ENCODE results near the gene RBPMS2. TPM values are rescaled to one million over a fixed set of nuclear protein-coding genes. Genes with fewer than 3 reads are reported as not detected.
A peak's percentile ranks its signal among the peaks of the same experiment; 100 is the strongest.

Gene RBPMS2
- total RNA-seq, 1 donor from 2014 or later = 0.58 TPM

DNA sequence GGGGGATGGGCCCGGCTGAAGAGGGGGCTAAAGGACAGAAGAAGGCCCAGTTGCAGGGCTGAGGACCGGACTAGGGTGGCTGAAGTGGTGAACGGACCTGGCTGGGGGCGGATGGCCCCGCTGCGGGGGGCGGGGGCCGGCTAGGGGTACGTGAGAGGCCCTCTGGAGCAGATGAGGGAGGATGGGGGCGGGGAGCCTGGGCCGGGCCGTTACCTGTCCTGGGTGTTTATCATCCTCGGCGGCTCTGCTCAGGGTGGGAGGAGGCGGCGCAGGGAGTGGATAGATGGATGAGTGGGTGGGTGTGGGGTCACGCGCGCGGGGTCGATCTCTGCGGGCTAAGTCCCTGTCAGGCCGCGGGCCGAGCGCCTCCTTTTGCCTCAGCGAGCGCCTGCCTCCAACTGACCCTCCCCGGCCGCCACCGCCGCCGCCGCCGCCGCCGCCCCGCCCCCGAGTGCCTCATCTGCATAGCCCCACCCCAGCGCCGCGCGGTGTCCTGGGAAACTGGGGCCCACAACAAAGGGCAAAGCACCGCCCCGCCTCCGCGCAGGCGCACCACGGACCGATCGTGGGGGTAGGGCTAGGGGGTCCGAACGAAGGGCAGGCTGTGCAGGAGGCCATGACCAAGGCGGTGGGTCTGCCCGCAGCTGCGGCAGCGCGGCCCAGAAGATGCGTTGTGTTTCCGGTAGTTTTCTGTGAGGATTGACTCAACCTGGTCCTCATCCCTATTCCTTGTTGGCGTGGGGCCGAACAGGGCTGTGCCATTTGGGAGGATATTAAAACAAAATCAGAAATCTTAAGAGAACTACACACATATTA is 72.4 kb downstream of the RBPMS2 start:
- TF ChIP-seq, protein P1, sequence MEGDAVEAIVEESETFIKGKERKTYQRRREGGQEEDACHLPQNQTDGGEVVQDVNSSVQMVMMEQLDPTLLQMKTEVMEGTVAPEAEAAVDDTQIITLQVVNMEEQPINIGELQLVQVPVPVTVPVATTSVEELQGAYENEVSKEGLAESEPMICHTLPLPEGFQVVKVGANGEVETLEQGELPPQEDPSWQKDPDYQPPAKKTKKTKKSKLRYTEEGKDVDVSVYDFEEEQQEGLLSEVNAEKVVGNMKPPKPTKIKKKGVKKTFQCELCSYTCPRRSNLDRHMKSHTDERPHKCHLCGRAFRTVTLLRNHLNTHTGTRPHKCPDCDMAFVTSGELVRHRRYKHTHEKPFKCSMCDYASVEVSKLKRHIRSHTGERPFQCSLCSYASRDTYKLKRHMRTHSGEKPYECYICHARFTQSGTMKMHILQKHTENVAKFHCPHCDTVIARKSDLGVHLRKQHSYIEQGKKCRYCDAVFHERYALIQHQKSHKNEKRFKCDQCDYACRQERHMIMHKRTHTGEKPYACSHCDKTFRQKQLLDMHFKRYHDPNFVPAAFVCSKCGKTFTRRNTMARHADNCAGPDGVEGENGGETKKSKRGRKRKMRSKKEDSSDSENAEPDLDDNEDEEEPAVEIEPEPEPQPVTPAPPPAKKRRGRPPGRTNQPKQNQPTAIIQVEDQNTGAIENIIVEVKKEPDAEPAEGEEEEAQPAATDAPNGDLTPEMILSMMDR (conservative IDR thresholded peaks at IDR 0.05; ENCODE audit: low read depth, low read length) = no peak
- DNase-seq (ENCODE audit: low read depth) = no peak
- peak overlapping the region; percentile 91 for H3K4me3 ChIP-seq (ENCODE audit: low read depth, low read length)

DNA sequence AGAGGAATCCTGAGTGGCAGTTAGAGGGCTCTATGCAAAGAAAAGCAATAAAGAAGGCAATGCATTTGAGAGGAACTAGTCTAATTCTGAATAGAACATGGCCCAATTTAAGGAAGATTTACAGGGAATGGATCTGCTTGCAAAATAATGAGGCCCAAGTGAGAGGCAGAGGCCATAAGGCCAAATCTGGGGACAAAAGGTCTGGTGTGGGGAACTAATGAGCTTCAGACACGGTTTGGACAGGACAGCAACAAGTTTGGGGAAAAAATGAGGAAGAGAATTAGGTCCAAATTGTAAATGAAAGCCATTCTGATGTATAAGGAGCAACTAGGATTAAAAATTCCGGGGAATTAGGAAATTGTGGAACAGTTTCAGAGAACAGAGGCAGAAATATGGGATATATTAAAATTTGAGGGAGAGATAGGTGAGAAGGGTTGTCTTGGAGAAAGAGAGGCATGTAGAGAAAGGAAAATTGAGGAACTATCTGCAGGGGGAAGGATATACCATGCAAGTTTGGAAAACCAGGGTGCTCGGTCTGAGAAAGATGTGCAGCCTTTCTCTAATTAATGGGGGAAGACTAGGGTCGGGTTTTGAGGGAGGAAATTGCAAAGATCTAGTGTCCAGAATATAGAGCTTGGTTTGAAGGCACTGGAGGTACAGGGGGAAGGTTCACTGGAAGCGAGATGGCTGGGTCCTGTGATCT is 73.8 kb downstream of the RBPMS2 start:
- TF ChIP-seq, protein P1 (conservative IDR thresholded peaks at IDR 0.05; ENCODE audit: low read depth, low read length) = no peak
- no peak for DNase-seq (ENCODE audit: low read depth)
- peak overlapping the region; percentile 91 for H3K4me3 ChIP-seq (ENCODE audit: low read depth, low read length)

DNA sequence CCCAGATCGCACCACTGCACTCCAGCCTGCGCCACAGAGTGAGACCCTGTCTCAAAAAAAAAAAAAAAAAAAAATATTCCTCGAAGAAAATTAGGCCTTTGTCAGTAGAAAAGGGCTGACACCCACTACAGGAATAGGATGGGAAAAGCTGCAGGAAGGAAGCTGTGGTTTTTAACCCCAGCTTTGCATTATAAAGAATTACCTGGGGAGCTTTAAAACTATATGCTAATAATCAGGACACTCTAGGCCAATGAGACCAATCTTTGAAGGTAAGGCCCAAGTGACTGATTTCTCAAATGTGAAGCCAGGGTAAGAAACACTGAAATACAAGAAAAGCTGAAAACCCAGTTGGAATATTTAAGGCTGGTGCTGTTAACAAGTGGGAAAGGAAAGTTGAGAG is 74.3 kb downstream of the RBPMS2 start:
- H3K4me3 ChIP-seq (ENCODE audit: low read depth, low read length) = peak overlapping the region; percentile 91
- no peak for DNase-seq (ENCODE audit: low read depth)
- TF ChIP-seq, protein P1 (conservative IDR thresholded peaks at IDR 0.05; ENCODE audit: low read depth, low read length) = no peak

DNA sequence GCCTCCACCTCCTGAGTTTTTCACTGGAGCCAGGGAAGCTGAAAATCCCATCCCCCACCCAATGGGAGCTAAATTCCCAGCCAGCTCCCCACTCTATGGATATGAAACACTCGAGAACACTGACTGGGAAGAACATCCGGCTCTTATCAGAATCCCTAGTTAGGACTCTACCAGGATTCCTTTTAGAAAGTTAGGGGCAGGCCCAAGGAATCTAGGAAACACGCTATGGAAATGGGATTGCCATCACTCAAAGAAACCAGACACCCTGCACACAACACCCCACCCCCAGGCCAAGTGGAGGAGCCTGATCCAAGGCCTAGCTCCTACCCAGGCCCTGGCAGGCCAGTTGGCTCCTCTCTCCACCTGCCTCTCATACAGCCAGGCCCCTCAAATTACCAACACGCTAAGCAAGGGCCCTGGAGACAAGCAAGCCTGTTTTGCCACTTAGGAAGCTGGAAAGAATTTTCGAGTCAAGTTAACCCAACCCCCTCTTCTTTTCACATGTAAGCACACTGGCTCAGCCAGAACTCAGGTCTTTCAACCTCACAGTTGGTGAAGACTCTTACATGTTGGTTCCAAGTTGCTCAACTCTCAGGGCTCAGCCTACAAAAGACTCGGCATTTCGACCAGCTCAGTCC is 75.5 kb downstream of the RBPMS2 start:
- no peak for DNase-seq (ENCODE audit: low read depth)
- no peak overlapping the region for H3K4me3 ChIP-seq (ENCODE audit: low read depth, low read length)
- TF ChIP-seq, protein P1 (conservative IDR thresholded peaks at IDR 0.05; ENCODE audit: low read depth, low read length) = no peak

DNA sequence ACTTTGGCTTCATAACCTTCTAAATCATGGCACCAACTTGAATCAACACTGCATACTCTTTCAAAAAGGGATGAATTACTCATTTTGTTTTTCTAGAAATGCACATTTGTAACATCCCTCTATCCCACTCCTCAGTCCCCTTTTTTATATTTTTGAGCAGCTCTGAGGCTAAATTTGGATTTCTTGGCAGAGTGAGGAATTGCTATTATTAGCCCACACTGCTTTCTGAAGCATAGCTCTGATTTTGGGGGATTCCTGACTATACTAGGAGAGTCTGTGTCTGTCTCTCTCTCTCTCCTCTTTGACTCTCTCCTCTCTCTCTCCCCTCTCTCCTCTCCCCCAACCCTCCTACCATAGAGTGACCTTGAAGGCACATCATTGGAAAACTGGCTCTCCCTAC is 76.6 kb downstream of the RBPMS2 start:
- TF ChIP-seq, protein P1 (conservative IDR thresholded peaks at IDR 0.05; ENCODE audit: low read depth, low read length) = no peak
- no peak for DNase-seq (ENCODE audit: low read depth)
- no peak overlapping the region for H3K4me3 ChIP-seq (ENCODE audit: low read depth, low read length)

DNA sequence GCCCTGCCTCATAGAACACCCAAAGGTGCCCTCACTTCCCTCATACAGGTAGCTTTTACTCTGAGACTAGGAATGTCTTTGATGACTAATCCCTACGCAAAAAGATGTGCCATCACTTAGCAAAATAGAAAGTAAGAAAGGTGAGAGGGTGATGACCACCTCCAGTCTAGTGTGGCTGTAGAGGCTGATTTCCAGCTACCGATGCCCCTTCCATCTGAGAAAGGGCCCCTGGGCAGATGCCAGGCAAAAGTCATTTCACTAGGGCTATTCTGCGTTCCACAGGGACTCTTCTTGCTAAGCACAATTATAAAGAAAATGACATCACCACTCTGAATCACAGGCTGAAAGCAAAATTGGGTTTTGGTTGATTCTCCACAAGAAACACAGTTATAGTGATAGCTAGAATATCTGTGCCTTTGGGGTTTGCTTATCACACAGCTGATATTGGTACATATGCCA is 77.4 kb downstream of the RBPMS2 start:
- DNase-seq (ENCODE audit: low read depth) = no peak
- no peak overlapping the region for H3K4me3 ChIP-seq (ENCODE audit: low read depth, low read length)
- TF ChIP-seq, protein P1 (conservative IDR thresholded peaks at IDR 0.05; ENCODE audit: low read depth, low read length) = no peak

Measured in epithelial cell of proximal tubule (primary cell).